GM12878 (cell line): ENCODE results near the gene ANKRD34C. TPM values are rescaled to one million over a fixed set of nuclear protein-coding genes. Genes with fewer than 3 reads are reported as not detected.

ENCODE experiments used
- ATAC-seq: fragments of 200-7000 bp; cut with Tn5 transposase; 3 replicates; pipeline ENCODE4 v1.9.1; 2020; ENCODE audit warnings: mild to moderate bottlenecking, moderate library complexity
- BruUV-seq: library from RNA; stranded (reverse); fragments of 400-500 nt; replicated peaks from 2 replicates; lab custom pipeline; 2021; lab: Mats Ljungman, UMichigan
- CTCF ChIA-PET: fragments of 300-600 bp; sonication (Branson Sonifier 250); formaldehyde crosslinking; extraction: SDS; loops from one replicate; lab custom pipeline; 2021; ENCODE audit warnings: inconsistent platforms; lab: Yijun Ruan, JAX
- POLR2A ChIA-PET: fragments of 350-600 bp; formaldehyde crosslinking; extraction: SDS; loops from one replicate; lab custom pipeline; 2021; ENCODE audit warnings: inconsistent platforms; lab: Charles Lee
- RAD21 ChIA-PET: fragments of 300-600 bp; sonication (Branson Sonifier 250); formaldehyde crosslinking; loops from one replicate; lab custom pipeline; 2023; ENCODE audit warnings: antibody characterized with exemption; ENCODE audit not compliant: unreplicated experiment; lab: Charles Lee
- SMC1A ChIA-PET: fragments of 300-600 bp; sonication (Branson Sonifier 250); formaldehyde crosslinking; loops from one replicate; lab custom pipeline; 2023; ENCODE audit not compliant: unreplicated experiment, uncharacterized antibody; lab: Charles Lee
- DNase-seq: peaks from one replicate; pipeline ENCODE4 v3.0.0-alpha.2; 2011; ENCODE audit warnings: low read depth, low spot score
- FAIRE-seq: peaks from 3 replicates; lab custom pipeline; 2011; peaks lifted over from hg19 to GRCh38; lab: Jason Lieb, UNC
- H2AFZ ChIP-seq: 2 replicates; pipeline ENCODE4 v1.6.0; 2011; ENCODE audit warnings: low read depth, low read length, control low read depth; ENCODE audit not compliant: control insufficient read depth
- H3K27ac ChIP-seq: 2 replicates; pipeline ENCODE4 v1.5.1; 2011; ENCODE audit warnings: control low read depth; ENCODE audit not compliant: control insufficient read depth, insufficient read depth
- H3K27me3 ChIP-seq, 2 experiments: replicated peaks in 1 of 2; 2 replicates each; pipeline versions ENCODE4 v1.6.0 to v1.6.1; 2011; ENCODE audit warnings: low read length in 1 of 2; ENCODE audit not compliant: control insufficient read depth in 2 of 2, insufficient read depth in 2 of 2
- H3K36me3 ChIP-seq, 2 experiments: 2 replicates each; pipeline ENCODE4 v1.5.1; 2011; ENCODE audit warnings: low read length in 1 of 2; ENCODE audit not compliant: control insufficient read depth in 2 of 2, insufficient read depth in 2 of 2
- H3K4me1 ChIP-seq: 2 replicates; pipeline ENCODE4 v1.6.1; 2011; ENCODE audit warnings: mild to moderate bottlenecking, low read length, moderate library complexity, mixed read lengths; ENCODE audit not compliant: control insufficient read depth, insufficient read depth
- H3K4me2 ChIP-seq: 2 replicates; pipeline ENCODE4 v1.6.0; 2011; ENCODE audit warnings: control low read depth; ENCODE audit not compliant: control insufficient read depth, insufficient read depth
- H3K4me3 ChIP-seq: fragments of 200-600 bp; sonication (generic); 2 replicates; pipeline ENCODE4 v1.5.1; 2016
- H3K79me2 ChIP-seq: 2 replicates; pipeline ENCODE4 v1.6.0; 2011; ENCODE audit warnings: low read length; ENCODE audit not compliant: control insufficient read depth, insufficient read depth
- H3K9ac ChIP-seq: 2 replicates; pipeline ENCODE4 v1.8.0; 2011; ENCODE audit warnings: low read length, control low read depth, mixed read lengths; ENCODE audit not compliant: control insufficient read depth, insufficient read depth
- H3K9me3 ChIP-seq: replicated peaks from 3 replicates; pipeline ENCODE4 v1.5.1; 2011; ENCODE audit warnings: mild to moderate bottlenecking, low read length; ENCODE audit not compliant: control insufficient read depth, insufficient read depth
- H4K20me1 ChIP-seq: 2 replicates; pipeline ENCODE4 v1.6.0; 2011; ENCODE audit not compliant: control insufficient read depth, insufficient read depth
- CEBPZ ChIP-seq: fragments of 150-350 bp; IDR thresholded peaks from 2 replicates; pipeline ENCODE4 v1.6.1; 2016; ENCODE audit warnings: low read depth, low read length
- CREM ChIP-seq: IDR thresholded peaks from 2 replicates; pipeline ENCODE4 v1.6.1; 2014; ENCODE audit warnings: antibody characterized with exemption, low read depth
- FOXM1 ChIP-seq: IDR thresholded peaks from 2 replicates; pipeline ENCODE4 v1.6.1; 2012; ENCODE audit warnings: low read depth, mild to moderate bottlenecking, inconsistent platforms, low read length, moderate library complexity
- MEF2A ChIP-seq: IDR thresholded peaks from 2 replicates; pipeline ENCODE4 v1.6.1; 2011; ENCODE audit warnings: low read depth, mild to moderate bottlenecking, low read length, moderate library complexity; ENCODE audit not compliant: insufficient read depth
- MLLT1 ChIP-seq: fragments of 450-650 bp; IDR thresholded peaks from 2 replicates; pipeline ENCODE4 v1.6.1; 2016; ENCODE audit warnings: mild to moderate bottlenecking
- MTA3 ChIP-seq: IDR thresholded peaks from 2 replicates; pipeline ENCODE4 v1.6.1; 2012; ENCODE audit warnings: low read length, inconsistent platforms, borderline replicate concordance
- MXI1 ChIP-seq: fragments of 150-350 bp; IDR thresholded peaks from 2 replicates; pipeline ENCODE4 v1.6.1; 2011; ENCODE audit warnings: low read depth, mild to moderate bottlenecking, inconsistent platforms, low read length, improper control_type of control experiment
- POLR2AphosphoS5 ChIP-seq: IDR thresholded peaks from 2 replicates; pipeline ENCODE4 v1.6.1; 2011; ENCODE audit warnings: mild to moderate bottlenecking, low read length, inconsistent platforms
- SMAD1 ChIP-seq: fragments of 450-650 bp; IDR thresholded peaks from 2 replicates; pipeline ENCODE4 v1.6.1; 2018; ENCODE audit warnings: mild to moderate bottlenecking, low read depth; ENCODE audit not compliant: partially characterized antibody
- SMAD5 ChIP-seq: IDR thresholded peaks from 2 replicates; pipeline ENCODE4 v1.6.1; 2016; ENCODE audit warnings: antibody characterized with exemption, low read depth
- TCF3 ChIP-seq: IDR thresholded peaks from 2 replicates; pipeline ENCODE4 v1.6.1; 2012; ENCODE audit warnings: low read depth, mild to moderate bottlenecking, low read length, borderline replicate concordance; ENCODE audit not compliant: insufficient read depth
- ZNF384 ChIP-seq: IDR thresholded peaks from 2 replicates; pipeline ENCODE4 v1.6.1; 2012; ENCODE audit warnings: low read depth, mild to moderate bottlenecking, low read length, improper control_type of control experiment, borderline replicate concordance
- ZZZ3 ChIP-seq: IDR thresholded peaks from 2 replicates; pipeline ENCODE4 v1.6.1; 2011; ENCODE audit warnings: low read depth; ENCODE audit not compliant: control insufficient read depth, insufficient read length
- WGBS: methylation state at CpG from one replicate; pipeline ENCODE4 v1.1.6; 2016; ENCODE audit warnings: low lambda C conversion rate; ENCODE audit not compliant: insufficient replicate concordance, insufficient coverage; ENCODE audit errors: missing lambda C conversion rate; 5-methylcytosine and 5-hydroxymethylcytosine counted together
- in situ Hi-C: fragments of 300-500 bp; cut with MboI; formaldehyde crosslinking; loops from 9 replicates; pipeline ENCODE4 v1.14.3; 2018; ENCODE audit warnings: mixed read lengths
- intact Hi-C: fragments of 100-400 bp; cut with micrococcal nuclease; formaldehyde crosslinking; loops from one replicate; pipeline ENCODE4 v1.14.2; 2022; ENCODE audit not compliant: unreplicated experiment
- polyA plus RNA-seq, 11 experiments: library from polyadenylated mRNA; depleted of rRNA in 4 of 11; unstranded in 6 of 11; stranded (reverse) in 5 of 11; fragments of >200 nt; fragmentation: Nextera tagmentation in 4 of 11; fragmentation: Illumina TruSeq in 1 of 11; extraction: Ambion mirVana in 4 of 11; extraction: Trizol in 1 of 11; gene quantifications; 1 replicate in 1 of 11; 2 replicates in 10 of 11; pipeline versions ENCODE4 v1.2.1 to v1.2.3, GENCODE V29; 2011 to 2016; ENCODE audit warnings: inconsistent platforms in 2 of 11, missing spikeins in 2 of 11, low read depth in 1 of 11
- total RNA-seq, 4 experiments: library from RNA; depleted of rRNA in 3 of 4; stranded (reverse); fragments of >200 nt in 3 of 4; fragmentation: Illumina TruSeq in 1 of 4; extraction: Trizol in 1 of 4; gene quantifications; 2 replicates each; pipeline versions ENCODE4 v1.2.1 to v1.2.3, GENCODE V29; 2013 to 2021

Gene ANKRD34C
- total and polyA plus RNA-seq, 10 of the 15 experiments (the other 5 are each of a cell fraction or from before 2014, with no cell fraction given) = 0.01 TPM; not detected in 9

GRCh38 chr15:79329171-79329611 lies 46.7 kb downstream of the ANKRD34C start:
- CTCF ChIA-PET = interaction anchor here (2.4 kb wide), 1 partner anchor 11 kb away, joined by 8 read pairs; no protein-coding TSS in a partner anchor
- Histone ChIP-seq H3K4me2 (no peak overlapping the region), H3K27me3 (no peaks in the 10 kb centered on the region), H3K4me3 (no peak overlapping the region), H3K27ac (no peak overlapping the region), H3K4me1 (peaks cover 5% of the 10 kb centered on the region), H3K9ac (no peak overlapping the region), H4K20me1 (no peaks in the 10 kb centered on the region), H3K79me2 (no peaks in the 10 kb centered on the region), H3K36me3 (peaks cover 3 to 7% of the 10 kb centered on the region in 2 experiments), H2AFZ (no peak overlapping the region), H3K9me3 (no peaks in the 10 kb centered on the region)
- in situ Hi-C loops (no loop called here), intact Hi-C loops (no loop called here)
- SMC1A ChIA-PET = no interaction called here
- no peak for FAIRE-seq
- WGBS = 95% methylated on average over 2 of the region's 2 CpGs
- ATAC-seq = no peak
- no peak for TF ChIP-seq ZZZ3
- TF ChIP-seq MXI1 = no peak
- no peak for TF ChIP-seq CEBPZ
- TF ChIP-seq FOXM1 = no peak
- no peak for TF ChIP-seq SMAD5
- no peak for TF ChIP-seq POLR2AphosphoS5
- TF ChIP-seq ZNF384 = no peak
- no peak for TF ChIP-seq CREM
- TF ChIP-seq TCF3 = no peak
- no peak for TF ChIP-seq MLLT1
- no peak for TF ChIP-seq SMAD1
- no peak for TF ChIP-seq MTA3
- no peak for TF ChIP-seq MEF2A
- no TSS peak for BruUV-seq
- RAD21 ChIA-PET = interaction anchor here (2.2 kb wide), 1 partner anchor 11 kb away, joined by 7 read pairs; no protein-coding TSS in a partner anchor
- POLR2A ChIA-PET = no interaction called here
- no peak for DNase-seq
